Spinal cord (tissue), 10 donors: Measurements from ENCODE around the gene DIDO1. TPM values are rescaled to one million over a fixed set of nuclear protein-coding genes. Genes with fewer than 3 reads are reported as not detected.

Experiments used
- DNase-seq, 6 donors: peaks; one replicate each; pipeline versions ENCODE4 v3.0.0 to v3.0.0-alpha.2; 2013 to 2015; ENCODE audit warnings: low spot score in 6 of 6, low read depth in 4 of 6
- H3K27ac ChIP-seq: one replicate; pipeline ENCODE4 v1.5.1; 2013; ENCODE audit warnings: low read depth, low read length, control low read depth
- H3K27me3 ChIP-seq: one replicate; pipeline ENCODE4 v1.6.1; 2013; ENCODE audit warnings: low read length; ENCODE audit not compliant: control insufficient read depth, insufficient read depth
- H3K36me3 ChIP-seq: one replicate; pipeline ENCODE4 v1.6.1; 2013; ENCODE audit warnings: low read length; ENCODE audit not compliant: control insufficient read depth, insufficient read depth
- H3K4me1 ChIP-seq: one replicate; pipeline ENCODE4 v1.6.1; 2013; ENCODE audit warnings: low read length; ENCODE audit not compliant: control insufficient read depth, insufficient read depth
- H3K4me3 ChIP-seq: one replicate; pipeline ENCODE4 v1.5.1; 2013; ENCODE audit warnings: low read depth, low read length, control low read depth
- H3K9me3 ChIP-seq: one replicate; pipeline ENCODE4 v1.6.1; 2013; ENCODE audit warnings: low read length; ENCODE audit not compliant: control insufficient read depth, insufficient read depth
- WGBS: methylation state at CpG from one replicate; pipeline ENCODE4 v1.1.5; 2013; ENCODE audit warnings: missing lambda C conversion rate; ENCODE audit not compliant: insufficient coverage; 5-methylcytosine and 5-hydroxymethylcytosine counted together
- polyA plus RNA-seq, 2 donors: library from polyadenylated mRNA; unstranded; fragments of 120-200 nt; gene quantifications; one replicate each; pipeline ENCODE4 v1.2.1, GENCODE V29; 2013; ENCODE audit not compliant: insufficient read length in 2 of 2
- total RNA-seq, 2 donors: library from RNA; depleted of rRNA in 1 of 2; stranded (reverse); fragments of 120-200 nt in 1 of 2; fragments of >200 nt in 1 of 2; gene quantifications; one replicate each; pipeline versions ENCODE4 v1.2.3 to v1.2.4, GENCODE V29; 2013 to 2014
- donor health status: healthy.

The DIDO1 gene
- total and polyA plus RNA-seq, 4 donors, result 35.4 to 54.7 (median 45.8) TPM

- peak in 1 of 6 donors; percentile 73 for DNase-seq
- Histone ChIP-seq H3K27ac (no peak overlapping the region), H3K9me3 (no peaks in the 10 kb centered on the region), H3K4me1 (no peaks in the 10 kb centered on the region), H3K4me3 (no peak overlapping the region), H3K36me3 (peaks cover 82% of the 10 kb centered on the region), H3K27me3 (no peaks in the 10 kb centered on the region)
- 89% methylated on average over 16 of the region's 16 CpGs for WGBS
Observed at GRCh38 chr20:62906209-62906608, 20.1 kb downstream of the DIDO1 start.

GRCh38 chr20:62905536-62906117, 20.7 kb downstream of the DIDO1 start:
- DNase-seq, result no peak
- H3K36me3 ChIP-seq, result peaks cover 79% of the 10 kb centered on the region
- WGBS, result 94% methylated on average over 17 of the region's 17 CpGs

DNA sequence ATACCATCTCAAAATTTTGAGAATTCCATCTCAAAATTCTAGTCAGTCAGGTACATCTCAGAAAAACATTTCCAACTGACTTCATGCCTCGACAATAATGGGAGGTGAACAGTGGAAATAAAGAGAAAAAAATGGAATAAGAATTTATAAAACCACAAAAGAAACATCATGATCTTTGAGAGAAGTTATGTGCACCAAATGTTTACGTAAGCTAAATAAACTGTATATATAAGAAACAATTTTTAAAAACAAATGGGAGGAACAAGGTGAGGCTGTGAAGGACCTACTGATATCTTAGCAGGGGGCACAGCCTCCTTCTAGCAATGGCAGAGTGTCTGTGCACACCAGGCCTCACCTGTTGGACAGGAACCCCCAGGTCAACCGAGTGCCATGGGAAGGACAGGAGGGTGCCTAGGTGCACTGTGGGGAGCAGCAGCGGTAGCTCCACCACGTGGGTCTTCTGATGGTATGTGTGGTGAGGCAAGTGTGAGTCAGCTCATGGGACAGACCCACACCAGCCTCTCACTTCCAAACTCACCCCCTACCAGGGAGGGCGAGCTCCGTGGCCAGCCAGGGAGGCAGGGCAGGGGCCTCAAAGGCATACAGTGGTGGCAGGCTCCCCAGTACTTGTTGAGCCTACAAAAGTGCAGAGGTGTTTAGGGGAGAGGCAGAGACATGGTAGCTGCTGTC, 23.2 kb downstream of the DIDO1 start:
- no peak overlapping the region for H3K4me3 ChIP-seq
- WGBS, result no CpG with 5 or more reads among the region's 7 CpGs
- peaks cover 54% of the 10 kb centered on the region for H3K36me3 ChIP-seq
- H3K9me3 ChIP-seq, result no peaks in the 10 kb centered on the region
- no peak for DNase-seq
- H3K4me1 ChIP-seq, result peaks cover 18% of the 10 kb centered on the region
- no peak overlapping the region for H3K27ac ChIP-seq
- no peaks in the 10 kb centered on the region for H3K27me3 ChIP-seq

More at GRCh38 chr20:62905536-62906117, 20.7 kb downstream of the DIDO1 start:
- Histone ChIP-seq H3K27ac (no peak overlapping the region), H3K4me1 (peaks cover 1% of the 10 kb centered on the region), H3K4me3 (no peak overlapping the region), H3K27me3 (no peaks in the 10 kb centered on the region), H3K9me3 (no peaks in the 10 kb centered on the region)

DNA sequence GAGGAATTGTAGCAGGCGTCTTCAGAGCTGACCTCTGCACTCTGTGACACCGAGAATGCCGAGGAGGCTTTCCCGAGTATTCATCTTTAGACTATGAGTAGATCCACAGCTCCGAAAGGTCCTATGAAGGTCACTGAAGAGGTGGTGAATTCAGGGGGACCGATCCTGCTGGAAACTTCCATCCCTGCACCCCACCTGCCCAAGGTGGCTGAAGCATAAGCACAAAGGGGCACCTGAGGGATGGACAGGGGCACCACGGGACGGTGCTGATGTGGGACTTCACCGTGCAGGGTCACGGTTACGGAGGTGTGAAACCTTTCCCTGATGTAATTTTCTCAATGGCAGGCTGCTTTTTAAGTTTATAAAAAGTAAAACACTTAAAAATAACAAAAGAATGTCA, 24.4 kb downstream of the DIDO1 start:
- no peaks in the 10 kb centered on the region for H3K27me3 ChIP-seq
- peaks cover 46% of the 10 kb centered on the region for H3K36me3 ChIP-seq
- no peaks in the 10 kb centered on the region for H3K9me3 ChIP-seq
- H3K27ac ChIP-seq, result no peak overlapping the region
- 100% methylated on average over 1 of the region's 11 CpGs for WGBS
- peaks cover 24% of the 10 kb centered on the region for H3K4me1 ChIP-seq
- DNase-seq, result no peak
- H3K4me3 ChIP-seq, result no peak overlapping the region

- H3K27ac ChIP-seq, result no peak overlapping the region
- DNase-seq, result peak in 2 of 6 donors; percentile 7 to 71
- WGBS, result 50% methylated on average over 14 of the region's 20 CpGs
- H3K27me3 ChIP-seq, result no peaks in the 10 kb centered on the region
- peaks cover 42% of the 10 kb centered on the region for H3K36me3 ChIP-seq
- peaks cover 24% of the 10 kb centered on the region for H3K4me1 ChIP-seq
- H3K4me3 ChIP-seq, result no peak overlapping the region
- no peaks in the 10 kb centered on the region for H3K9me3 ChIP-seq
Observed at GRCh38 chr20:62900692-62901584, 25.4 kb downstream of the DIDO1 start.

DNA sequence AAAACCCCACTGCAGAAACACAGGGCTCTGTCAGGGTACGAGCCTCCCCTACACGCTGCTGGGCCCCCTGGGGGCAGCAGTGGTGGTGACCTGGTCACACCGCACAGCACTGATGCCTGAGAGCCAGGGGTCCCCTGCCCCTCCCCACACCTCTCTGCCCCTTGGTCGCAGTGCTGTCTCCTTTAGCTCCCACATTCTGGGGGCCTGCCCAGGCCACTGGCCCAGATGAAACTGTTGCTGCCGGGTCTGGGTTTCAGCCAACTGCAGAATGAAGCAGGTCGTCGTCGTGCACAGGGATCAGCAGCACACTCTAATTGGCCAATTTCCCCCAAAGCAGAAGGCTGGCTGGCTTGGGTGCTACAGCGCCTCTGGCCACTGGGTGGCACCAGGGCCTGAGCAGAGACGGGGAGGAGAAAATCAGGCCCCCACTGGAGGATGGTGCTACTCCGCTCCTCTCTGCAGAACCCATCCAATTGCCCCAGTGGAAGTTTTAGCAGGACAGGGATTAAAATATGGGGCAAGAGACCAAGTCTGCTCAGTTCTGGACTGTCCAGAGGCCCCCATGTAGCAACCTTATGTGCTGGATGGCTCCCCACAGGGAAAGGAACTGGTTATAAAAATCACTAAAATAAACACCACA, 26.1 kb downstream of the DIDO1 start:
- Histone ChIP-seq H3K4me3 (no peak overlapping the region), H3K36me3 (peaks cover 42% of the 10 kb centered on the region), H3K27me3 (no peaks in the 10 kb centered on the region), H3K27ac (no peak overlapping the region), H3K9me3 (no peaks in the 10 kb centered on the region), H3K4me1 (peaks cover 24% of the 10 kb centered on the region)
- DNase-seq, result peak; percentile 31 to 90 (median 58)
- 2% methylated on average over 8 of the region's 11 CpGs for WGBS

DNA sequence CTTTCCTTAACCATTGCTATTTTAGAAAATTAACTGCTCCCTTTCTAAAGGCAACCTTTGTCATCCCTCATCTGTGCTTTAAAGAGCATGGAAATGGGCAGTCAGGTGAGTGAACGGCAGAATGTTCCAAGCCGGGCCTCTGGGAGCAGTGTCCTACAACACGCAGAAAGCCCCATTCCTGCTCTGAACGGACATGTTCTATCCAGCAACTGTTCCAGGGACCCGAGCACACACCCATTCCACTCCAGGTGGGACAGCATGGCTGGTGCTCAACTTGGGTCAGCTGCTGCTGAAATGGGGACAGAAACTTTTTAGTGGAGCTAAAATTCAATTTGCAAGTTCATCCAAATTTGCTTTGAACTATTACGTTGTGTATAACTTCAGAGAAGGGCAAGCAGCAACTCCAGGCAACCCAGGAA, 26.7 kb downstream of the DIDO1 start:
- WGBS, result 55% methylated on average over 2 of the region's 6 CpGs
- no peak for DNase-seq

GRCh38 chr20:62898970-62899632, 27.2 kb downstream of the DIDO1 start:
- 52% methylated on average over 6 of the region's 16 CpGs for WGBS
- peaks cover 24% of the 10 kb centered on the region for H3K4me1 ChIP-seq
- H3K27me3 ChIP-seq, result no peaks in the 10 kb centered on the region
- H3K27ac ChIP-seq, result no peak overlapping the region
- H3K9me3 ChIP-seq, result no peaks in the 10 kb centered on the region
- DNase-seq, result no peak
- H3K36me3 ChIP-seq, result peaks cover 50% of the 10 kb centered on the region
- H3K4me3 ChIP-seq, result no peak overlapping the region

More for the DNA sequence above, 26.7 kb downstream of the DIDO1 start:
- Histone ChIP-seq H3K27me3 (no peaks in the 10 kb centered on the region), H3K36me3 (peaks cover 45% of the 10 kb centered on the region), H3K4me1 (peaks cover 24% of the 10 kb centered on the region), H3K9me3 (no peaks in the 10 kb centered on the region), H3K27ac (no peak overlapping the region), H3K4me3 (no peak overlapping the region)
